Measurements from ENCODE around the gene CD4.

DNA sequence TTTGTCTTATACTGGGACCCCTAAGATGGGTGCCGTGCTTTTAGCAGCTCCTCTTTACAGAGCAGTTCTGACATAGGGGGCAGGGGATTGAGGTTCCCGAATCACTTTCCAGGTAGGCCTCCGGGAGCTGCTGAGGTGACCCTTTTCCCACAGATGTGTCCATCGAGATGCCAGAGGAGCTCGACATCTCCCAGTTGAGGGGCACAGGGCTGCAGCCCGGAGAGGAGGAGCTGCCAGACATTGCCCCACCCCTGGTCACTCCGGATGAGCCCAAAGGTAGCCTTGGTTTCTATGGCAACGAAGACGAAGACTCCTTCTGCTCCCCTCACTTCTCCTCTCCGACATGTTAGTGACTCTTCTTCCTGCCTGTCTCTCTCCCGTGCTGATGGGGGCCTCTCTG, 73.7 kb downstream of the CD4 start:
- TF ChIP-seq, protein P1, sequence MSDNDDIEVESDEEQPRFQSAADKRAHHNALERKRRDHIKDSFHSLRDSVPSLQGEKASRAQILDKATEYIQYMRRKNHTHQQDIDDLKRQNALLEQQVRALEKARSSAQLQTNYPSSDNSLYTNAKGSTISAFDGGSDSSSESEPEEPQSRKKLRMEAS (IDR thresholded peaks at IDR 0.05; ENCODE audit: low read depth, low read length): no peak
- no peak for TF ChIP-seq JUNB (IDR thresholded peaks at IDR 0.05)
- no peak for TF ChIP-seq TAF1 (IDR thresholded peaks at IDR 0.05; ENCODE audit: borderline replicate concordance, low read depth, low read length)
- no peak for TF ChIP-seq POLR2A (IDR thresholded peaks at IDR 0.05; ENCODE audit: low read depth, low read length)

All from GM12878 (cell line).